ENCODE measurements around the gene HOMER3. TPM values are rescaled to one million over a fixed set of nuclear protein-coding genes. Genes with fewer than 3 reads are reported as not detected.
"Not testable (repeated sequence)": the region's sequence is repeated elsewhere in the genome, so short reads cannot be mapped to it uniquely, and the experiment has no call there.

Gene HOMER3
- total RNA-seq, 1 experiment from 2014 or later: 58.9 TPM

GRCh38 chr19:18921593-18921992, 19.4 kb downstream of the HOMER3 start:
- no TSS peak for BruUV-seq (replicated peaks)
- intact Hi-C loops (cut with micrococcal nuclease): no loop called here

DNA sequence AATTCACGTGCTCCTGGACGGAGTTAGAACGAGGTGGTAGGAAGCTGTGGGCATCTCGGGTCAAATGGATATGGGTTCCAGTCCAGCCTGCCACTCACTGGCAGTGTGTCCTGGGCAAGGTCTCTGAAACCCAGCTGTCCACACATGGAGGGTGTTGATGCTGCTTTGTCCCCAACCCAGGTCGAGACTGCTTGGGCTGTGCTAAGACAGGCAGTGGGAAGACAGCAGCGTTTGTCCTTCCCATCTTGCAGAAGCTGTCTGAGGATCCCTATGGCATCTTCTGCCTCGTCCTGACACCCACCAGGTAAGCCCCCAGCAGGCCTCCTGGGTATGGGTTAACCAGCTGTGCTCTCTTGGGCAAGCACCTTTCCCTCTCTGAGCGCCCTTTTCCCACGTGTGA, 20.6 kb downstream of the HOMER3 start:
- TF ChIP-seq CTCF (IDR thresholded peaks at IDR 0.05; ENCODE audit: unreplicated experiment): no peak
- Mint-ChIP-seq H3K27ac (ENCODE audit: low read depth, unreplicated experiment) (peak overlapping the region; percentile 91), H3K4me3 (ENCODE audit: unreplicated experiment) (peak overlapping the region; percentile 89), H3K27me3 (ENCODE audit: insufficient read depth, unreplicated experiment) (no peaks in the 10 kb centered on the region), H3K36me3 (ENCODE audit: insufficient read depth, unreplicated experiment) (peaks cover 62% of the 10 kb centered on the region), H3K4me1 (ENCODE audit: insufficient read depth, unreplicated experiment) (peaks cover 14% of the 10 kb centered on the region), H3K9me3 (ENCODE audit: unreplicated experiment) (no peaks in the 10 kb centered on the region)
- DNase-seq (ENCODE audit: unreplicated experiment): no peak
- CTCF ChIA-PET: interaction anchor here (0.6 to 1.4 kb wide), 3 partner anchors 10 to 332 kb away, joined by 3 to 11 read pairs (median 3); partner anchors contain the start of gene REX1BD
- POLR2A ChIA-PET: interaction anchor here (0.6 to 4.9 kb wide), 5 partner anchors 19 to 349 kb away, joined by 3 to 37 read pairs (median 26); partner anchors contain the start of genes HOMER3 and UBA52
- no TSS peak for BruUV-seq (replicated peaks)
- intact Hi-C loops (cut with micrococcal nuclease): no loop called here

More at GRCh38 chr19:18921593-18921992, 19.4 kb downstream of the HOMER3 start:
- Mint-ChIP-seq H3K4me1 (ENCODE audit: insufficient read depth, unreplicated experiment) (peaks cover 14% of the 10 kb centered on the region), H3K9me3 (ENCODE audit: unreplicated experiment) (no peaks in the 10 kb centered on the region), H3K27ac (ENCODE audit: low read depth, unreplicated experiment) (no peak overlapping the region), H3K27me3 (ENCODE audit: insufficient read depth, unreplicated experiment) (no peaks in the 10 kb centered on the region), H3K4me3 (ENCODE audit: unreplicated experiment) (peak overlapping the region; percentile 89), H3K36me3 (ENCODE audit: insufficient read depth, unreplicated experiment) (peaks cover 63% of the 10 kb centered on the region)
- CTCF ChIA-PET: no interaction called here
- TF ChIP-seq CTCF (IDR thresholded peaks at IDR 0.05; ENCODE audit: unreplicated experiment): no peak
- DNase-seq (ENCODE audit: unreplicated experiment): no peak
- POLR2A ChIA-PET: interaction anchor here (1.7 to 4.9 kb wide), 2 partner anchors 18 to 83 kb away, joined by 3 to 37 read pairs; partner anchors contain the start of gene HOMER3

- TSS peak; percentile 78 for BruUV-seq (replicated peaks)
- Mint-ChIP-seq H3K4me1 (ENCODE audit: insufficient read depth, unreplicated experiment) (peaks cover 14% of the 10 kb centered on the region), H3K4me3 (ENCODE audit: unreplicated experiment) (peak overlapping the region; percentile 89), H3K27ac (ENCODE audit: low read depth, unreplicated experiment) (peak overlapping the region; percentile 91), H3K9me3 (ENCODE audit: unreplicated experiment) (no peaks in the 10 kb centered on the region), H3K27me3 (ENCODE audit: insufficient read depth, unreplicated experiment) (no peaks in the 10 kb centered on the region), H3K36me3 (ENCODE audit: insufficient read depth, unreplicated experiment) (peaks cover 63% of the 10 kb centered on the region)
- POLR2A ChIA-PET: interaction anchor here (0.6 to 4.9 kb wide), 25 partner anchors 9 to 639 kb away, joined by 3 to 37 read pairs (median 5); partner anchors contain the start of genes ELL, HOMER3, JUND and KXD1
- DNase-seq (ENCODE audit: unreplicated experiment): no peak
- intact Hi-C loops (cut with micrococcal nuclease): loop anchor here (1.0 kb wide), 1 partner anchor 66 kb away; no protein-coding TSS in a partner anchor
- no peak for TF ChIP-seq CTCF (IDR thresholded peaks at IDR 0.05; ENCODE audit: unreplicated experiment)
- CTCF ChIA-PET: interaction anchor here (0.5 to 3.4 kb wide), 8 partner anchors 8 to 154 kb away, joined by 3 to 32 read pairs (median 3); no protein-coding TSS in a partner anchor
These were observed 21.2 kb downstream of the HOMER3 start for GRCh38 chr19:18919900-18920214.

- peaks cover 14% of the 10 kb centered on the region for H3K4me1 Mint-ChIP-seq (ENCODE audit: insufficient read depth, unreplicated experiment)
- intact Hi-C loops (cut with micrococcal nuclease): loop anchor here (1.0 kb wide), 1 partner anchor 67 kb away; no protein-coding TSS in a partner anchor
- TF ChIP-seq CTCF (IDR thresholded peaks at IDR 0.05; ENCODE audit: unreplicated experiment): no peak
- H3K27ac Mint-ChIP-seq (ENCODE audit: low read depth, unreplicated experiment): peak within 1 kb of the TSS; percentile 91
- no peaks in the 10 kb centered on the region for H3K27me3 Mint-ChIP-seq (ENCODE audit: insufficient read depth, unreplicated experiment)
- peak within 1 kb of the TSS; percentile 89 for H3K4me3 Mint-ChIP-seq (ENCODE audit: unreplicated experiment)
- H3K9me3 Mint-ChIP-seq (ENCODE audit: unreplicated experiment): no peaks in the 10 kb centered on the region
- ChIA-PET CTCF (interaction anchor here (0.5 to 3.4 kb wide), 12 partner anchors 9 to 158 kb away, joined by 3 to 32 read pairs (median 3); no protein-coding TSS in a partner anchor), POLR2A (interaction anchor here (0.6 to 4.9 kb wide), 33 partner anchors 9 to 638 kb away, joined by 3 to 37 read pairs (median 5); partner anchors contain the start of genes ELL, HOMER3, JUND and KXD1)
- H3K36me3 Mint-ChIP-seq (ENCODE audit: insufficient read depth, unreplicated experiment): peaks cover 62% of the 10 kb centered on the region
- peak; percentile 100 for DNase-seq (ENCODE audit: unreplicated experiment)
- BruUV-seq (replicated peaks): no TSS peak
These were observed 21.7 kb downstream of the HOMER3 start, which contains the start of the genes COPE and DDX49 for GRCh38 chr19:18919086-18919899. TSS of gene COPE (minus strand) at chr19:18919387. CDS start at chr19:18919348, 39 bp downstream. TSS of gene DDX49 (plus strand) at chr19:18919715. CDS start at chr19:18919742, 27 bp downstream.

GRCh38 chr19:18917593-18917992, 23.4 kb downstream of the HOMER3 start:
- DNase-seq (ENCODE audit: unreplicated experiment); BruUV-seq (replicated peaks); H3K9me3 Mint-ChIP-seq (ENCODE audit: unreplicated experiment); intact Hi-C loops (cut with micrococcal nuclease); H3K27me3 Mint-ChIP-seq (ENCODE audit: insufficient read depth, unreplicated experiment): not testable (repeated sequence)
- peaks cover 14% of the 10 kb centered on the region for H3K4me1 Mint-ChIP-seq (ENCODE audit: insufficient read depth, unreplicated experiment)
- peak overlapping the region; percentile 88 for H3K27ac Mint-ChIP-seq (ENCODE audit: low read depth, unreplicated experiment)
- H3K36me3 Mint-ChIP-seq (ENCODE audit: insufficient read depth, unreplicated experiment): peaks cover 62% of the 10 kb centered on the region
- CTCF ChIA-PET: interaction anchor here (1.0 to 3.4 kb wide), 2 partner anchors 22 to 70 kb away, joined by 3 to 32 read pairs; partner anchors contain the start of gene CERS1
- POLR2A ChIA-PET: interaction anchor here (1.7 to 4.9 kb wide), 3 partner anchors 10 to 51 kb away, joined by 8 to 37 read pairs (median 12); partner anchors contain the start of gene HOMER3
- peak overlapping the region; percentile 89 for H3K4me3 Mint-ChIP-seq (ENCODE audit: unreplicated experiment)
